HG02970 (cell line): Measurements from ENCODE around the gene PRKAR1B.

Experiments
- ATAC-seq: cut with Tn5 transposase; IDR thresholded peaks from one replicate; pipeline ENCODE4 v1.9.1; 2021; ENCODE audit warnings: mild to moderate bottlenecking, moderate library complexity, moderate number of reproducible peaks; ENCODE audit not compliant: unreplicated experiment, low FRiP score

The PRKAR1B gene

GRCh38 chr7:725223-726005 is 1.7 kb downstream of the PRKAR1B start:
- no peak for ATAC-seq

GRCh38 chr7:724298-724697 is 2.8 kb downstream of the PRKAR1B start:
- no peak for ATAC-seq

GRCh38 chr7:723541-723940 is 3.5 kb downstream of the PRKAR1B start:
- no peak for ATAC-seq

GRCh38 chr7:721619-722248 is 5.3 kb downstream of the PRKAR1B start:
- no peak for ATAC-seq

DNA sequence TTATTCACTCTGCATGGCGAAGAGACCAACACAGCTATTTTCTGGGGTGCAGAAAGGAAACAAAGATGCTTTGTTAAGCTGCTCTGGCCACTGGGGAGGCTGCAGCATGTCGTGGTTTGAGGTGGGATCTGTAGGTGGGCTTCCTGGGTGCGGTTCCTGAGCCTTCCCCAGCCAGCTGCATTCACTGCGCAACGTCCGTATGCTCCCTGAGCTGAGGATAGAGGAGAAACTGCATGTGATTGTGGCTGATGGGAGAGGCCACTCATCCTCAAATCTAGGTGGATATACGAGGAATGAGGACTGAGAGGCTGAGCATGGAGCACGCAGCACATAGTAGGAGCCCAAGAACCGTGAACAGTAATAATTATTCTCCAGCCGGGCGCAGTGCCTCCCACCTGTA is 10.4 kb downstream of the PRKAR1B start:
- ATAC-seq = no peak

GRCh38 chr7:716222-716621 is 10.9 kb downstream of the PRKAR1B start:
- no peak for ATAC-seq

GRCh38 chr7:714251-714671 is 12.8 kb downstream of the PRKAR1B start:
- no peak for ATAC-seq

- ATAC-seq = no peak
Measured at GRCh38 chr7:713488-714230, 13.4 kb downstream of the PRKAR1B start.

- no peak for ATAC-seq
Measured at GRCh38 chr7:713139-713457, 14.0 kb downstream of the PRKAR1B start.

DNA sequence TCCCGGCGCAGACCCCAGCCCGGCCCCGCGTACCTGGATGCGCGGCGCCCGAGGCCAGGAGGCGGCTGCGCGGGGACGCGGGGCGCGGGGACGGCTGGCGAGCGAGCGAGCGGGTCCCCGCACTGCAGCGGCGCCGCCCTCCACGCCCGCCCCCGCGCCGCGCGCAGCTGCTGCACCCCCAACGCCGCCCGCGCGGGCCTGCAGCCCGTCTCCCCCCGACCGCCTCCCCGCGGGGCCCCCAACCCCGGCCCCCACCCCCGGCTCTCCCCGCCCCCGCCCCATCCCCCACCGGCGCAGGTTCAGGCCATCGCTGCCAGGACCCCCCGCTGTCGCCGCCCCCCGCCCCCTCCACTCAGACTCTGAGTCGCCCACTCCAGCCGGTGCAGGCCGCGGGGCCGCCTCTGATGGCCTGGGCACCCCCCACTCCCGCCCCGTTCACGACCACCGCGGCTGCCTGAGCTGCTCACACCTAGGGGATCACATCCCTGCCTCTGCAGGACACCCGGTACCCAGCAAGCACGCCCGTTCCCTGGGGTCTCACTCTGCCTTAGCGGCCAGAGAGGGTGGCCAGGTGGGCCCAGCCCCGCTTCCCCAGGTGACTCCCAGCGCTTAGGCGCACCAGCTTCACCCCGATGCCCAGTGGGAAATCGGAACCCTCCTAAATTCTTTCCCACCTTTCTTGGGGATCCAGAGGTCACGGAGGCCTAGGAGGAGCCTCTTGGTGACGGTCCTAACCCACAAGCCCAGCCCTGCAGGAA is 14.5 kb downstream of the PRKAR1B start:
- no peak for ATAC-seq

- ATAC-seq = no peak
Measured at GRCh38 chr7:711922-712380, 15.1 kb downstream of the PRKAR1B start.

- no peak for ATAC-seq
Measured at GRCh38 chr7:711093-711921, 15.8 kb downstream of the PRKAR1B start.

GRCh38 chr7:710161-710560 is 16.9 kb downstream of the PRKAR1B start:
- no peak for ATAC-seq

DNA sequence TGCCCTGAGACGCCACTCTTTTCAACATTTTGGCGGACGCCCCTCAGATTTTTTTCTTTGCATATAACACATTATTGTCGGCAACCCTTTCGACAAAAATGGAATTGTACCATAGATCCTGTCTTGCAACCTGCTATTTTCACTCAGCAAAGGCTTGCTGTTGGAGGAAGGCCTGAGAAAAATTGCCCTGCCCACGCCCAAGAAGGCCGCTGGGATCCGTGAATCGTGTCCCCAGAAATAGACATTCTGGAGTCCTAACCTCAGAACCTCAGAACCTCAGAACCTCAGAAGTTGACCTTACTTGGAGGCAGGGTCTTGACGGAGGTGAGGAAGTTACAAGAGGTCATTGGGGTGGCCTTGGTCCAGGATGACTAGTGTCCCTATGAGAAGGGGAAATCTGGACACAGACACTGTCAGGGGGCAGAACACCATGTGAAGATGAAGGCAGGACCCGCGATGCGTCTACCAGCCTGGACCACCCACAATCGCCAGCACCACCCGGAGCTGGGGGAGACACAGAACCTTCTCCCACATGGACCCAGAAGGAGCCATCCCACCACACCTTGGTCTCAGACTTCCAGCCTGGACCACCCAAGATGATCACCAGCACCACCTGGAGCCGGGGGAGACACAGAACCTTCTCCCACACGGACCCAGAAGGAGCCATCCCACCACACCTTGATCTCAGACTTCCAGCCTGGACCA is 19.6 kb downstream of the PRKAR1B start:
- ATAC-seq = no peak

DNA sequence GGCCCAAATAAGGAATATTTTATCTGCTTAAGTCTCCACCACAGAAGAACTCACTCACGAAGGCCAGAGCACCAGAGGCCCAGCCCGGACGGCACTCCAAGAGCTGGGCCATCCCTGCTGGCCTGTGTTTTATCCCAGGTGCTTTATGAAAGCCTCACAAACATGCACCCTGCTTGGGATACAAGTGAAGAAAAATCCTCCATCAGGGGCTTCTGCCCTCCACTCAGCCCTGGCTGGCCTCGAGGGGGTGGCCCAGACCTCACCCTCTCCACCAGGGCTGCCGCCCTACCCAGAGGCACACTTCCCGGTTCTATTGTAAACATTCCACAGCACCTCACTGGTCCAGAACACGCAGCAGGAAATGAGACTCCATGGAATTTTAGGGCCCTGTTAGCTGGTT is 20.4 kb downstream of the PRKAR1B start:
- ATAC-seq = no peak

- ATAC-seq = no peak
Measured at GRCh38 chr7:703049-703448, 24.0 kb downstream of the PRKAR1B start.

DNA sequence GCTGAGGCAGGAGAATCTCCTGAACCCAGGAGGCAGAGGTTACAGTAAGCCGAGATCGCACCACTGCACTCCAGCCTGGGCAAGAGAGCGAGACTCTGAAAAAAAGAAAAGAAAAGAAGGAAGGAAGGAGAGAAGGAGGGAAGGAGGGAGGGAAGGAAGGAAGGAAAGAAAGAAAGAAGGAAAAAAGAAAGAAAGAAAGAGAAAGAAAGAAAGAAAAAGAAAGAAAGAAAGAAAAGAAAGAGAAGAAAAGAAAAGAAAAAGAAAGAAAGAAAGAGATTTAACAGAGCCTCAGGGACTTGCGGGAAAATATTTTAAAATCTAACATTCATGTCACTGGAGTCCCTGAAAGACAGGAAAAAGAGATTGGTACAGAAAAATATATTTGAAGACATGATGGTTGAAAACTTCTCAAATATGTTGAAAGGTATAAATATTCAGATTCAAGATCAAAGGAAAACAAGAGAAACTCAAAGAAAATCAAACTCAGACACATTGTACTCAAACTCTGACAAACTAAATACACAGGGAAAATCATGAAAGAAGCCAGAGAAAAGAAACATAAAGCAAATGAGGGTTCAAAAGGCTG is 25.9 kb downstream of the PRKAR1B start:
- ATAC-seq = no peak

- no peak for ATAC-seq
Measured at GRCh38 chr7:699476-700170, 27.5 kb downstream of the PRKAR1B start.
